GM18526 (cell line): ENCODE measurements around the gene PASD1.

Source experiments
- POLR2A ChIP-seq: IDR thresholded peaks from 3 replicates; pipeline ENCODE4 v1.6.1; 2011; ENCODE audit not compliant: insufficient read length; ENCODE audit errors: extremely low read depth

PASD1 gene

GRCh38 chrX:151695583-151696340, 132.3 kb downstream of the PASD1 start:
- no peak for TF ChIP-seq POLR2A

DNA sequence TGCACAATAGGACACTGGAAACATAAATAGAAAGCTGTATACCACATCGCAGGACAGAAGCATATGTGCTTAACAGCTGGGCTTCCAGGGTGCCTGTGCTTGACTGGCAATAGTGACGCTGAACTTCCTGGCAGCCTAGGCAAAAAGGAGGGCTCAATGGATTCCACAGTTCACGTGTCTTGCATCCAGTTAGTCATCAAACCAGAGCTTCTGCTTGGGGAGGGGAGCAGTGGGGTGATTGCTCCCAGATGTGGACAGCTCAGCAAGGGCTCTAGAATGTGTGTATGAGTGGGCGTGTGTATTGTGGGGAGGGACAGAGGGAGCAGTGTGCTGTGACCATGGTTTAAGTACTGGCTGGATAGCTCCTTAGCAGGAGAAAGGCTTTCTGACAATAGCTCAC, 134.0 kb downstream of the PASD1 start:
- TF ChIP-seq POLR2A, result no peak

DNA sequence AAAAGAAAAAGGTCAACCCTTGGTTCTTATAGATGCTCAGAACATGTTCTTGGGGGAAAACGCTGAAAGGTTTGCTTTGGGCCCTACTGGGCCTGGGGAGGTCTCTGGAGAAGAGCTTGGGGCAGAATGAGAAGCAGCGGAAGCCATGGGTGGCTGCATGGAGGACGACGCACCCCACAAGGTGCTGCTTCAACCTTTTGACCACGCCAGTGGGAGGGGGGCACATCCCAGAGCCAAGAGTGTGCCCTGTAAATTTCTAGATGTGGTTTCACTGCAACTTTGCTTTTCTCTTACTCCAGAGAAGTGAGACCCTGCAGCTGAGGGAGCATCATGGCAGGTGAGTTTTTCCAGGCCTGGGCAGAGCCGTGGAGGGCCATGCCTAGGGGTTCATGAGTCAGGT, 135.0 kb downstream of the PASD1 start:
- no peak for TF ChIP-seq POLR2A

DNA sequence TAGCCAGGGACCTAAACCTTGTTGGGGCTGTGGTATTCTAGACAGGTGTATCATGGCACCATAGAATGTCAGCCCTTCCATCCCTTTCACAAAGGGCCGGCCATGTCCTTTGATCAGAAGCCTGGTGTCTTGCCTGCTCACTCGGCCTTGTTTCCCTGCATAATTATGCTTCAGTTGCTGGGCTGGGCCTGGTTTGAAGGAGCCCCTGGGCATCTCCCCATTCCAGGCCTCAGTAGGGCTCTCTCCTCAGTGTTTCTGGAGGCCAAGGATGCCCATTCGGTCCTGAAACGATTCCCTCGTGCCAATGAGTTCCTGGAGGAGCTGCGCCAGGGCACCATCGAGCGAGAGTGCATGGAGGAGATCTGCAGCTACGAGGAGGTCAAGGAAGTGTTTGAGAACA, 136.3 kb downstream of the PASD1 start:
- no peak for TF ChIP-seq POLR2A

DNA sequence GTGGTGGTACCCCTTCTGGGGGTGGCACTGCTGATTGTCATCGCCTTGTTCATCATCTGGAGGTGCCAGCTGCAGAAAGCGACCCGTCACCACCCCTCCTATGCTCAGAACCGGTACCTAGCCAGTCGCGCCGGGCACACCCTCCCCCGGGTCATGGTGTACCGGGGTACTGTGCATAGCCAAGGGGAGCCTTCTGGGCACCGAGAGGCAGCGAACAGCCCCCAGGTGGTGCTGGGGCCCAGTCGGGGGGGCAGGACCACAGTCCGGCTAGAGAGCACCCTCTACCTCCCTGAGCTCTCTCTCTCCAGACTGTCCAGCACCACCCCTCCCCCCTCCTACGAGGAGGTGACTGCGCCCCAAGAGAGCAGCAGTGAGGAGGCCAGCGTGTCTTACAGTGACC, 137.1 kb downstream of the PASD1 start:
- TF ChIP-seq POLR2A, result no peak

DNA sequence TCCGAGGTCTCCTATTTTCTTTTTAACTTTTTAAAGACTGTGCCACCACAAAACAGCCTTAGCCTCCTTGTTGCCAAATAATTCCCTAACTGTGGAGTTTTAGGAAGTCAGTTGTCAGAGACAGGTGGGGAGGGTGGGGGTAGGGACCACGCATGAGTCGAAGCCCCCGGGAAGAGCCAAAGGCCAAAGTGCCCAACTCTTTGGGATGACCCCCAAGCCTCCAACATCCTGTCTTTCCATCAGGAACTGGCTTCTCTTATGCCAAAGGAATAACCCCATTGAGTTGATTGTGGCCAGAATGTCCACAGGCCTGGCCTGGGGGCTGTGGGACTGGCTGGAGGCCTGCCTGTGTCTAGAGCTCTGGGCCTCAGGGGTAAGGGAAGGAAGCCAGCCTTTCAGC, 137.6 kb downstream of the PASD1 start:
- TF ChIP-seq POLR2A, result no peak

- no peak for TF ChIP-seq POLR2A
Measured at GRCh38 chrX:151701531-151701930, 138.1 kb downstream of the PASD1 start.

- no peak for TF ChIP-seq POLR2A
Measured at GRCh38 chrX:151702026-151702714, 138.7 kb downstream of the PASD1 start.

- TF ChIP-seq POLR2A, result no peak
Measured at GRCh38 chrX:151702741-151703340, 139.4 kb downstream of the PASD1 start.

DNA sequence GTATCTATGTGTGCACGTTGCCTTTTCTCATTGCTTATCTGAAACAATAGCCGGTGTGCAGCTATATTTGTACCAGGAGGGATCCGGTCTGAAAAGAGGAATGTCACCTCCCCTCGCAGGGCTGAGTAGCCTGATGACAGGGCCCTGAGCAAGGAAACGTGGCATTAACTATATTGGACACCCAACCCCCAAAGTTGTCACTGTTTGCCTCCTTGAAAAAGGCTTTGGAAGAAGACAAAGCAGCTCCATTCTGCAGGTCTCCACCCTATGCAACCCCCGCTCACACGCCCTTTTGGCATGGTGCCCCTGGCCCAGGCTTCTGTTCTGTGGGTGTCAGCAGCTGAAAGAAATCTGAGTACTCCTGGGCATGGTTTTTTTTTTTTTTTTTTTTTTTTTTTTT, 140.0 kb downstream of the PASD1 start:
- no peak for TF ChIP-seq POLR2A

- TF ChIP-seq POLR2A, result no peak
Measured at GRCh38 chrX:151704041-151704663, 140.7 kb downstream of the PASD1 start.

- no peak for TF ChIP-seq POLR2A
Measured at GRCh38 chrX:151708821-151709220, 145.3 kb downstream of the PASD1 start.

DNA sequence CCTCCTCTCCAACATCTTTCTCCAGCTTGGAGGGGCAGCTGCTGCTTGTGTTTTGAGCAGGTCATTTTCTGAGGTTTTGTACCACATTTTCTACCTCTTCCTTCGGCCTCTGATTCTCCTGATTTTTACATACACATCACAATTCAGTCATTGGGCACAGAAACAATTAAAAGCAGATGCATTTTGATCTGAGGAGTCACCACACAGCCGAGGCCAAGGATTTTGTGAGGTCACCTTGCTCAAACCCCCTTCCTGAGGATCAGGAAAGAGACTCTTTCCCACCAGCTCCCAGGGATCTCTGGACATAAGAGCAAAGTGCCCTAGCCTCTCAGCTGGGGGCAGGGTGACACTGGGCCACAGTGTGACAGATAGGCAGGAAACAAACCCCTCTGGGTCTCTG, 147.0 kb downstream of the PASD1 start:
- no peak for TF ChIP-seq POLR2A

DNA sequence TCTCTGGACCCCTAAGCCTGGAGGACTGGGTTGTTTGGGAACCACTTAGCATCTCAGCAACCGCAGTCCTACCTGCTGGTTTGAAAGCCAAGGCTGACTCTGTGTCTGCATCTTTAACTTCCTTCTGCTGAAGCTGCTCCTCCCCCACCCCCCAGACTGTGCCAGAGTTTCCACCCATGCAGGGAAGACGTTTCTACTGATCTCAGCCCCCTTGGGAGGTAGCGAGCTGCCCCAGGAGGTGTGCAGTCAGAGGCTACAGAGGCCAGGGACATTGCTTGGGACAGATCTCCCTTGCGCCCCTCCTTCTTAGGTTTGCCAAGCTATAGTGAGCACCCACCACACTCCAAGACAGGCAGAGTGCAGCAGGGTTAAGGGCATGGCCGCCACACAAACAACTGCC, 147.7 kb downstream of the PASD1 start:
- TF ChIP-seq POLR2A, result no peak

GRCh38 chrX:151711787-151712186, 148.3 kb downstream of the PASD1 start:
- TF ChIP-seq POLR2A, result no peak

GRCh38 chrX:151712253-151712652, 148.8 kb downstream of the PASD1 start:
- TF ChIP-seq POLR2A, result no peak
